IPS-20b (cell line): ENCODE measurements around the gene SLC20A1.
"Not testable (repeated sequence)": the region's sequence is repeated elsewhere in the genome, so short reads cannot be mapped to it uniquely, and the experiment has no call there.

Source experiments
- H3K27ac ChIP-seq: one replicate; pipeline ENCODE4 v1.5.1; 2013; ENCODE audit warnings: low read length
- H3K27me3 ChIP-seq: 2 replicates; pipeline ENCODE4 v1.6.1; 2013; ENCODE audit warnings: mild to moderate bottlenecking, low read length, inconsistent platforms; ENCODE audit not compliant: insufficient read depth
- H3K36me3 ChIP-seq: 2 replicates; pipeline ENCODE4 v1.6.1; 2013; ENCODE audit warnings: low read depth, mild to moderate bottlenecking, inconsistent platforms, low read length, moderate library complexity; ENCODE audit not compliant: insufficient read depth
- H3K4me1 ChIP-seq: 2 replicates; pipeline ENCODE4 v1.6.1; 2013; ENCODE audit warnings: mild to moderate bottlenecking, control low read depth, inconsistent platforms, low read length, moderate library complexity; ENCODE audit not compliant: insufficient read depth
- H3K4me3 ChIP-seq: 2 replicates; pipeline ENCODE4 v1.5.1; 2013; ENCODE audit warnings: mild to moderate bottlenecking, low read length, inconsistent platforms
- H3K9ac ChIP-seq: 2 replicates; pipeline ENCODE4 v1.6.1; 2013; ENCODE audit warnings: low read depth, mild to moderate bottlenecking, inconsistent platforms, low read length, moderate library complexity
- H3K9me3 ChIP-seq: 2 replicates; pipeline ENCODE4 v1.6.1; 2013; ENCODE audit warnings: mild to moderate bottlenecking, low read depth, low read length, inconsistent platforms; ENCODE audit not compliant: insufficient read depth

Gene SLC20A1

GRCh38 chr2:112658301-112658700, 12.6 kb downstream of the SLC20A1 start:
- H3K9ac ChIP-seq = no peak overlapping the region
- no peak overlapping the region for H3K27ac ChIP-seq
- H3K9me3 ChIP-seq = no peaks in the 10 kb centered on the region
- H3K27me3 ChIP-seq = no peaks in the 10 kb centered on the region
- H3K36me3 ChIP-seq = peaks cover 98% of the 10 kb centered on the region
- no peaks in the 10 kb centered on the region for H3K4me1 ChIP-seq
- H3K4me3 ChIP-seq = no peak overlapping the region

GRCh38 chr2:112658839-112659667, 13.3 kb downstream of the SLC20A1 start:
- no peak overlapping the region for H3K9ac ChIP-seq
- no peak overlapping the region for H3K27ac ChIP-seq
- H3K4me3 ChIP-seq = no peak overlapping the region
- no peaks in the 10 kb centered on the region for H3K27me3 ChIP-seq
- H3K9me3 ChIP-seq = no peaks in the 10 kb centered on the region
- H3K36me3 ChIP-seq = peaks cover 99% of the 10 kb centered on the region
- H3K4me1 ChIP-seq = no peaks in the 10 kb centered on the region

GRCh38 chr2:112660138-112660537, 14.4 kb downstream of the SLC20A1 start:
- no peak overlapping the region for H3K9ac ChIP-seq
- H3K4me1 ChIP-seq = no peaks in the 10 kb centered on the region
- no peak overlapping the region for H3K4me3 ChIP-seq
- no peaks in the 10 kb centered on the region for H3K27me3 ChIP-seq
- no peaks in the 10 kb centered on the region for H3K9me3 ChIP-seq
- H3K36me3 ChIP-seq = peaks cover 99% of the 10 kb centered on the region
- H3K27ac ChIP-seq = no peak overlapping the region

DNA sequence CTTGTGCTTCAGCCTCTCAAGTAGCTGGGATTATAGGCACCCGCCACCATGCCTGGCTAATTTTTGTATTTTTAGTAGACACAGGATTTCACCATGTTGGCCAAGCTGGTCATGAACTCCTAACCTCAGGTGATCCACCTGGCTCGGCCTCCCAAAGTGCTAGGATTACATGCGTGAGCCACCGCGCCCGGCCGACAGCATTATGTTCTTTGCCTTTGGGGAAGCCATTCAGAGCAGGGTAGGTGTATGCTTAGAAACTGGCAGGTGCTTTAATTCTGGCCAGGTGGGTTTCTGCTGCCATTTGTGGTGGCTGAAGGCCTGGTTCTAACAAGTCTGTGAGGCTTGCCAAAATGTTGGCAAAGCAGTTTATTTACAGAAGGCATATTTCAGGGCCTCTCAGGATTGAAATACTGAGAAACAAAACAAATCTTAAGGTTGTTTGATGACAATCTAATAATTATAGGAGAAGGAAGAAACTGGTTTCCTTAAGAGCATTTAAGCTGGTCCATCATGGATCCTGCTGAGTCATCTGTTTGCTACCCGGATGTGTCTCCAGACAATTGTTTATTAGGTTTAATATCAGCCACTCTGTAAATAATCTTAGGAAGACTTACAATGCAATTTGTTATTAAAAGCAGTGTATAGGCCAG, 16.0 kb downstream of the SLC20A1 start:
- Histone ChIP-seq H3K9ac (no peak overlapping the region), H3K9me3 (no peaks in the 10 kb centered on the region), H3K4me1 (no peaks in the 10 kb centered on the region), H3K36me3 (peaks cover 89% of the 10 kb centered on the region), H3K27me3 (no peaks in the 10 kb centered on the region), H3K27ac (no peak overlapping the region), H3K4me3 (no peak overlapping the region)

- Histone ChIP-seq H3K4me1 (no peaks in the 10 kb centered on the region), H3K4me3 (no peak overlapping the region), H3K27ac (no peak overlapping the region), H3K27me3 (no peaks in the 10 kb centered on the region), H3K36me3 (peaks cover 79% of the 10 kb centered on the region), H3K9me3 (no peaks in the 10 kb centered on the region), H3K9ac (no peak overlapping the region)
Measured at GRCh38 chr2:112662704-112663103, 17.0 kb downstream of the SLC20A1 start.

DNA sequence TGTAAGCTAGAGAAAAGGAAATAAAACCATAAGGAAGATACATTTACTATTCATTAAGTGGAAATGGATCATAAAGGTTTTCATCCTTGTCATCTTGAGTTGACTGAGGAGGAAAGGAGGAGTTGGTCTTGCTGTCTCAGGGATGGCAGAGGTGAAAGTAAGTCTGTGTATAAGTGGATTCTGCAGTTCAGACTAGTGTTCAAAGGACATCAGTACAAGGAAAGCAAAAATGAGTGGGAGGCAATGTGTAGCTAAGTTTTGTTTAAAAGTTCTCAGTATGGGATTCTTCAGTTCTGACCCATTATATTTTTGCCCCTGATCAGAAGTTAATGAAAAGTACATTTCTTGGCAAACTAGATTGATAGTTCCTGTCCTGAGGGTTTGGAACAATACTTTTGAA, 18.9 kb downstream of the SLC20A1 start:
- Histone ChIP-seq H3K9me3 (no peaks in the 10 kb centered on the region), H3K4me1 (no peaks in the 10 kb centered on the region), H3K27me3 (no peaks in the 10 kb centered on the region), H3K27ac (no peak overlapping the region), H3K4me3 (no peak overlapping the region), H3K9ac (no peak overlapping the region), H3K36me3 (peaks cover 59% of the 10 kb centered on the region)

DNA sequence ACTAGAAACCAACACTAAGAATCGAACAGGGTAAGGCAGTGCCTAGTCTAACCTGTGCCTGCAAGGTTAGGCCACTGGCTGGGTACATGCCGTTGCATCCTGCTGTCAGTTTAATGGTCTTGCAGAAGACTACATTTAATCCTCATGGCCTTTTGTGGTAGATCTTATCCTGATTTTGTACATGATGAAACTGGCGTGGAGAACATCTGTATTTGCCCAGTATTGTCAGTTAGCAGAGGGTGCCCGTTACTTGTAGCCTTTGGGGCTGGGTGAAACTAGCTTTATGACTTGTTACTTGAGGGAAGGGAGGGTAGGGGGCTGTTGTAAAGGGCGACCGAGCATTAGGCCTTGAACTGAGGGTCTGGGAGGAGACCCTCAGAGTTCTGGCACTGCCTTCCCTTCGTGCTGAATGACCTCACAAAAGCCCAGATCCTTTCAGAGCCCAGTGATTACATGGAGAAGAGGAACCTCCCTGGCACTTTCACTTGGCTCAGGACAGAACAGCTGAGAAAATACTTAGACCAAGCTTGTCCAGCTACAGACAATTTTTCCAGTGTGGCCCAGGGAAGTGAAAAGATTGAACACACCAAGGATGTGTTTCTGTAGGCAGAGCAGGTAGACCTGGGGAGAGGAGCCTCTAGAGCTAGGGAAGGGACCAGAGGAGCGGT, 19.5 kb downstream of the SLC20A1 start:
- Histone ChIP-seq H3K36me3 (peaks cover 54% of the 10 kb centered on the region), H3K9ac (no peak overlapping the region), H3K27me3 (no peaks in the 10 kb centered on the region), H3K27ac (no peak overlapping the region), H3K4me1 (no peaks in the 10 kb centered on the region), H3K4me3 (no peak overlapping the region), H3K9me3 (no peaks in the 10 kb centered on the region)

GRCh38 chr2:112666761-112667122, 21.0 kb downstream of the SLC20A1 start:
- Histone ChIP-seq H3K27ac (no peak overlapping the region), H3K9ac (no peak overlapping the region), H3K9me3 (no peaks in the 10 kb centered on the region), H3K4me3 (no peak overlapping the region), H3K36me3 (peaks cover 39% of the 10 kb centered on the region), H3K4me1 (no peaks in the 10 kb centered on the region), H3K27me3 (no peaks in the 10 kb centered on the region)

DNA sequence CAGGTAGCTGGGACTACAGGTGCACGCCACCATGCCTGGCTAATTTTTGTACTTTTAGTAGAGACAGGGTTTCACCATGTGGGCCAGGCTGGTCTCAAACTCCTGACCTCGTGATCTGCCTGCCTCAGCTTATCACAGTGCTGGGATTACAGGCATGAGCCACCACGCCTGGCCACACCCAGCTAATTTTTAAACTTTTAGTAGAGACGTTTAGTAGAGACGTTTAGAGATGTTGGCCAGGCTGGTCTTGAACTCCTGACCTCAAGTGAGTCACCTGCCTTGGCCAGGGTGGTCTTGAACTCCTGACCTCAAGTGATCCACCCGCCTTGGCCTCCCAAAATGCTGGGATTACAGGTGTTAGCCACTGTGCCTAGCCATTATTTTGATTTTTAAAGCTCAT, 21.8 kb downstream of the SLC20A1 start:
- not testable (repeated sequence) for H3K9me3 ChIP-seq, H3K27ac ChIP-seq
- peaks cover 31% of the 10 kb centered on the region for H3K36me3 ChIP-seq

GRCh38 chr2:112669667-112670066, 23.9 kb downstream of the SLC20A1 start:
- Histone ChIP-seq H3K4me1 (no peaks in the 10 kb centered on the region), H3K27ac (no peak overlapping the region)

More for the DNA sequence above, 21.8 kb downstream of the SLC20A1 start:
- not testable (repeated sequence) for H3K4me3 ChIP-seq, H3K4me1 ChIP-seq, H3K27me3 ChIP-seq, H3K9ac ChIP-seq

DNA sequence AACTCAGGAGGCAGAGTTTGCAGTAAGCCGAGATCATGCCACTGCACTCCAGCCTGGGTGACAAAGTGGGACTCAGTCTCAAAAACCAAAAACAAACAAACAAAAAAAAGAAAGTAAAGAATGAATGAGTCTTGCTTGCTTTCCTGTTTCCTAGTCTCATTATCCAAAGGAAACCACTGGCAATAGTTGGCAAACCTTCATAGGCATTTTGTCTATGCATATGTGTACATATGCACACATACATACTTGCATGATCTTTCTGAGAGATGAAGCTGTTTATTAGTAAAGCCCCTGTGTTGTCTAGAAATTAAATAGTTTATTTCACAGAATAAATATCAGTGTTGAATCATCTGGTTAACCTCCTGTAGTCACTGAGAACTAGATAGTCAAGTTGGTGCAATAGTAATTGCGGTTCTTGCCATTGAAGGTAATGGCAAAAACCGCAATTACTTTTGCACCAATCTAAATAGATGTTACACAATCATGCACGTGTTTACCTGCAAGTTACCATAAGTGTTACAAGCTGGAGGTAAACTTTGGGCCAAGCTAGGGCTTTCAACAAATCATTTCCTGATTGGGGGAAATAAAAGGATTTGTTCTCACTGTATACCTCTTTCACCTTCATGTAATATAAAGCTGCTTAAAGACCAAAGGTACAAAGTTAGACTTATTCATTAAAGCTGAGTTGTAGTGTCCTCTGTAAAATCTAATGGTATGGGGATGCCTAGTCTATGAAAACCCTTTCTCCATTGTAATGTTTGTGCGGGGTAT, 24.7 kb downstream of the SLC20A1 start:
- Histone ChIP-seq H3K36me3 (peaks cover 2% of the 10 kb centered on the region; the same call in 1 of the 2 replicates), H3K9ac (no peak overlapping the region), H3K9me3 (no peaks in the 10 kb centered on the region), H3K27me3 (no peaks in the 10 kb centered on the region), H3K27ac (no peak overlapping the region), H3K4me1 (no peaks in the 10 kb centered on the region), H3K4me3 (no peak overlapping the region)

More at GRCh38 chr2:112669667-112670066, 23.9 kb downstream of the SLC20A1 start:
- no peaks in the 10 kb centered on the region for H3K9me3 ChIP-seq
- peaks cover 10% of the 10 kb centered on the region for H3K36me3 ChIP-seq
- no peak overlapping the region for H3K4me3 ChIP-seq
- H3K9ac ChIP-seq = no peak overlapping the region
- no peaks in the 10 kb centered on the region for H3K27me3 ChIP-seq
